IPS-20b (cell line): Measurements from ENCODE around the gene TMCC2.
A peak's percentile ranks its signal among the peaks of the same experiment; 100 is the strongest.
"Not testable (repeated sequence)": the region's sequence is repeated elsewhere in the genome, so short reads cannot be mapped to it uniquely, and the experiment has no call there.

Experiments
- H3K27ac ChIP-seq: one replicate; pipeline ENCODE4 v1.5.1; 2013; ENCODE audit warnings: low read length
- H3K27me3 ChIP-seq: 2 replicates; pipeline ENCODE4 v1.6.1; 2013; ENCODE audit warnings: mild to moderate bottlenecking, low read length, inconsistent platforms; ENCODE audit not compliant: insufficient read depth
- H3K36me3 ChIP-seq: 2 replicates; pipeline ENCODE4 v1.6.1; 2013; ENCODE audit warnings: low read depth, mild to moderate bottlenecking, inconsistent platforms, low read length, moderate library complexity; ENCODE audit not compliant: insufficient read depth
- H3K4me1 ChIP-seq: 2 replicates; pipeline ENCODE4 v1.6.1; 2013; ENCODE audit warnings: mild to moderate bottlenecking, control low read depth, inconsistent platforms, low read length, moderate library complexity; ENCODE audit not compliant: insufficient read depth
- H3K4me3 ChIP-seq: 2 replicates; pipeline ENCODE4 v1.5.1; 2013; ENCODE audit warnings: mild to moderate bottlenecking, low read length, inconsistent platforms
- H3K9ac ChIP-seq: 2 replicates; pipeline ENCODE4 v1.6.1; 2013; ENCODE audit warnings: low read depth, mild to moderate bottlenecking, inconsistent platforms, low read length, moderate library complexity
- H3K9me3 ChIP-seq: 2 replicates; pipeline ENCODE4 v1.6.1; 2013; ENCODE audit warnings: mild to moderate bottlenecking, low read depth, low read length, inconsistent platforms; ENCODE audit not compliant: insufficient read depth

The TMCC2 gene

DNA sequence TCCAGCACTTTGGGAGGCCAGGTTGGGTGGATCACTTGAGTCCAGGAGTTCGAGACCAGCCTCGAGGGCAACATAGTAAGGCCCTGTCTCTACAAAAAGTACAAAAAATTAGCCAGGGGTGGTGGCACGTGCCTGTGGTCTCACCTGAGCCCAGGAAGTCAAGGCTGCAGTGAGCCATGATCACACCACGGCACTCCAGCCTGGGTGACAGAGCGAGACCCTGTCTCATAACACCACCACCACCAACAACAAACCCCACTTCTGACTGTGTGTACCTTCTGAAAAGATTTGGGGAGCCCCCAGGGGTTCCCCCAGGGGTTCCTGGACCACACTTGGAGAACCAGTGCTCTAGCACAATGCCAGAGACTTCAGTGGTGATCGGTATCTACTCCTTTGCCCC is 63.9 kb downstream of the TMCC2 start:
- H3K9me3 ChIP-seq, result no peaks in the 10 kb centered on the region
- no peak overlapping the region for H3K27ac ChIP-seq
- H3K36me3 ChIP-seq, result no peaks in the 10 kb centered on the region
- H3K27me3 ChIP-seq, result no peaks in the 10 kb centered on the region
- peaks cover 32% of the 10 kb centered on the region for H3K4me1 ChIP-seq
- no peak overlapping the region for H3K4me3 ChIP-seq
- H3K9ac ChIP-seq, result no peak overlapping the region

DNA sequence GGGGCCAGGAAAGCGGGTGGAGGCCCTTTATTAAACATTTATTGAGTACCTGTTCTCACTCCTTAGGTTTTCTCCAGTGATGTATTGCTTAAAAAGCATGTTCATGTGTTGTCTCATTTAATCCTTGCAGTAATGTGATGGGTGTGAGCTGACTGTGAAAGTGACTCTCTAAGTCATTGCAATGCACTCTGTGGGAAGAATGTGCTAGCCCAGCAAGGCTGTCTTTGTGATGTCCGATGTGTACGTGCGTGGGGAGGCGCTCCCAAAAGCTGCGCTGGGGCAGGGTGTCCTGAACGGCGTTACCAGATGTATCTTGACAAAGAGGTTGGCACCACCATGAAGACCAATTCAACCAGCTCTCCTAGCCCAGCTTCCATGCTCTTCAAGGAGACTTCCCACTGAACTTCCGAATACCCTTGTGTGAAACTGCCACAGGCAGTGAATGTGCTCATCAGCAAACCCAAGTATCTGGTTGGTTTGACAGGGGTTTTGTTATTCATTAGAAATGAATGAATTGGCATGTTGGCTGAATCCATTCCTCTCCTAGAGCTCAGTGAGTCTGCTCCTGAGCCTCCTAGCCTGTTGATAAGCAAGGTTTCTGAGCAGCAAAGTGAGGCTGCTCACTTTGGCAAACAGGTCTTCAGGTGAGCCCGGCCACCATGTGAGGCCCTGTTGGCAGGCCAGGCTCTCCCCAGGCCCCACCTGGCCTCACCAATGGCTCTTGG is 65.8 kb downstream of the TMCC2 start:
- Histone ChIP-seq H3K27me3 (no peaks in the 10 kb centered on the region), H3K9ac (peak overlapping the region; percentile 85; the same call in 1 of the 2 replicates), H3K9me3 (no peaks in the 10 kb centered on the region), H3K27ac (peak overlapping the region; percentile 98), H3K36me3 (no peaks in the 10 kb centered on the region), H3K4me1 (peaks cover 36% of the 10 kb centered on the region), H3K4me3 (no peak overlapping the region; the same call in 1 of the 2 replicates)

DNA sequence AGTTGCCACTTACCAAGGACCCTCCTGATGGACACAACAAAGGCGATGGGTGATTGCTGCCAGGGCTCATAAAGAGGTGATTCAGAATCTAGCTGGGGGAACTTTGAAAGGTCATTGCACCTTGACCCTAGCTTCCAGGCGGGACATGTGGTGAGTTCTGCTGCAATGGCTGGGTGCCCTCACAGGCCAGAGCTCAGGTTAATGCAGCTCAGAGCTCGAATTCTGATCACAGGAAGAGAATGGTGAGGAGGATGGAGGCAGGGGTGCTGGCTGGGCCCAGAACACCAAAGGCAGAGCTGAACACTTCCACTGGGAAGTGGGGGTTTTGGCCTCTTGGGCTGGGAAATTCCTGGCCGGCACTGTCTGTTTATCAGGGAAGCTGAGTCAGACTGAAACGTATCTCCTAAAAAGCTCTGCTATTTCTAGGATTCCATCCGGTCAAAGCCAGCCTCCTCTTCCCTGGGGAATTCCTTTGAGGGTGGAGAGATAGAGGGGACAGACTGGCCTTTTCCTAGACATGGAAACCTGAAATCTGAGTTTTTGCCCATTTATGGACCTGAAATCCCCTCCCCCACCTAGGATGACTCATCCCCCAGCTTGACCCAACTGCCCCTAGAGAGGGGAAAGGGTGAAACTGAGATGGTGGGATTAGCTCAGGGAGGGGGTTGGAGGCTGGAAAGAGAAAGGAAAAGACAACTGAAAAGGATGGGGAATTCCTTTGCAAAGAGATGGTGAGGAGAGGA is 66.6 kb downstream of the TMCC2 start:
- Histone ChIP-seq H3K4me1 (peaks cover 40% of the 10 kb centered on the region), H3K27me3 (no peaks in the 10 kb centered on the region), H3K27ac (peak overlapping the region; percentile 98), H3K9me3 (no peaks in the 10 kb centered on the region), H3K4me3 (peak overlapping the region; percentile 31; the same call in 1 of the 2 replicates), H3K36me3 (no peaks in the 10 kb centered on the region), H3K9ac (peak overlapping the region; percentile 85)

DNA sequence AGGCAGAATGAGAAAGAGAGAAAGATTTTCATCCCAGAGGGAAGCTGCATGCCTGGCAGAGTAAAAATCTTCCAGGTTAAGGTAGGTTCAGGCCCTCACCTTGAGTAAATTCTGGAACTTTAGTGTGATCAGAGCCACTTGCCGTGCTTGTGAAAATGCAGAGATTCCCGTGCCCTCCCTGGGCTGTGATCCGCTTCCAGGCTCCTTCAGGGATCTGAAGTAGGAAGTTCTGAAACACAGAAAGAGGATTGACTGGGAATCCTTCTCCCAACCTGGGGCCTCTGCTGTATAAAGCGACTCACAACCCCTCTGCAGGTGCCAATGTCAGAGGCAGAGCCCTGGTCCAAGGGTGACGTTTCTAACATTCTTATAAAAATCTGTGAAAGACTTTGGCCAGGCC is 67.2 kb downstream of the TMCC2 start:
- peaks cover 41% of the 10 kb centered on the region for H3K4me1 ChIP-seq
- peak overlapping the region; percentile 98 for H3K27ac ChIP-seq
- H3K4me3 ChIP-seq, result peak overlapping the region; percentile 31; the same call in 1 of the 2 replicates
- H3K9me3 ChIP-seq, result no peaks in the 10 kb centered on the region
- H3K27me3 ChIP-seq, result no peaks in the 10 kb centered on the region
- H3K9ac ChIP-seq, result peak overlapping the region; percentile 85
- H3K36me3 ChIP-seq, result no peaks in the 10 kb centered on the region

DNA sequence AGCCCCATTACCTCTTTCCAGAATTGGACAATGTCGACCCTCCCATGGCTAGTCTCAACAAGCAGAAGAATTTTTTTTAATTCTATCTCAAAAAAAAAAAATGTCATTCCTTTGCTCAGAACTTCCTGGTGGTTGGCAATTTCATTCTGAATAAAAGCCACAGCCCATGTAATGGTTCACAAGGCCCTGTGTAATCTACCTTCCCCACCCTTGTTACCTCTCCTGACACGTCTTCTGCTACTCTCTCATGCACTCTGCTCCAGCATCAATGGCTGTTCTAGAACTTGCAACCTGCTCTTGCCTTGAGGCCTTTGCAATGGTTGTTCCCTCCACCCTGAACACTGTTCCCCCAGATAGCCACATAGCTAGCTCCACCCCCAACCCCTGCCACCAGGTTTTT is 68.4 kb downstream of the TMCC2 start:
- H3K27ac ChIP-seq, result peak overlapping the region; percentile 98
- H3K9ac ChIP-seq, result peak overlapping the region; percentile 85; the same call in 1 of the 2 replicates
- H3K36me3 ChIP-seq, result no peaks in the 10 kb centered on the region
- H3K27me3 ChIP-seq, result no peaks in the 10 kb centered on the region
- H3K9me3 ChIP-seq, result no peaks in the 10 kb centered on the region
- H3K4me1 ChIP-seq, result peaks cover 52% of the 10 kb centered on the region
- no peak overlapping the region for H3K4me3 ChIP-seq

DNA sequence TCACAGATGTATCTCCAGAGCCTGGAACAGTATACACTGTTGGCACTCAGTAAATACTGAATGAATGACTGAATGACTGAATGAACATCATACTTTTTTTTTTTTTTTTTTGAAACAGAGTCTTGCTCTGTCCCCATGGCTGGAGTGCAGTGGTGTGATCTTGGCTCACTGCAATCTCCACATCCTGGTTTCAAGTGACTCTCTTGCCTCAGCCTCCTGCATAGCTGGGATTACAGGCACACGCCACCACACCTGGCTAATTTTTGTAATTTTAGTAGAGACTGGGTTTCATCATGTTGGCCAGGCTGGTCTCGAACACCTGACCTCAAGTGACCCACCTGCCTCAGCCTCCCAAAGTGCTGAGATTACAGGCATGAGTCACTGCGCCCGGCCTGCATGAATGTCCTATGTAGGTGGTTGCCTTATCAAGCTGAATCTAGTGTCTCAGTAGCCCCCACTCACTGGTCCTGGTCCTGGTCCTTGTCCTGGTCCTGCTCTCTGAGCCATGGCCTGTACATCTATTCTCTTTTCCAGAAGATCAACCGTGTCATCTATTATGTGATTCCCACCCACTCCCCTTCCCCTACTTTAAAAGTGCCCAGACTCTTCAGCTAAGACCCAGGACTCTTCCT is 69.9 kb downstream of the TMCC2 start:
- not testable (repeated sequence) for H3K27me3 ChIP-seq, H3K4me3 ChIP-seq, H3K9me3 ChIP-seq, H3K36me3 ChIP-seq
- H3K27ac ChIP-seq, result peak overlapping the region; percentile 38
- peaks cover 60% of the 10 kb centered on the region for H3K4me1 ChIP-seq
- H3K9ac ChIP-seq, result peak overlapping the region; percentile 58; the same call in 1 of the 2 replicates

DNA sequence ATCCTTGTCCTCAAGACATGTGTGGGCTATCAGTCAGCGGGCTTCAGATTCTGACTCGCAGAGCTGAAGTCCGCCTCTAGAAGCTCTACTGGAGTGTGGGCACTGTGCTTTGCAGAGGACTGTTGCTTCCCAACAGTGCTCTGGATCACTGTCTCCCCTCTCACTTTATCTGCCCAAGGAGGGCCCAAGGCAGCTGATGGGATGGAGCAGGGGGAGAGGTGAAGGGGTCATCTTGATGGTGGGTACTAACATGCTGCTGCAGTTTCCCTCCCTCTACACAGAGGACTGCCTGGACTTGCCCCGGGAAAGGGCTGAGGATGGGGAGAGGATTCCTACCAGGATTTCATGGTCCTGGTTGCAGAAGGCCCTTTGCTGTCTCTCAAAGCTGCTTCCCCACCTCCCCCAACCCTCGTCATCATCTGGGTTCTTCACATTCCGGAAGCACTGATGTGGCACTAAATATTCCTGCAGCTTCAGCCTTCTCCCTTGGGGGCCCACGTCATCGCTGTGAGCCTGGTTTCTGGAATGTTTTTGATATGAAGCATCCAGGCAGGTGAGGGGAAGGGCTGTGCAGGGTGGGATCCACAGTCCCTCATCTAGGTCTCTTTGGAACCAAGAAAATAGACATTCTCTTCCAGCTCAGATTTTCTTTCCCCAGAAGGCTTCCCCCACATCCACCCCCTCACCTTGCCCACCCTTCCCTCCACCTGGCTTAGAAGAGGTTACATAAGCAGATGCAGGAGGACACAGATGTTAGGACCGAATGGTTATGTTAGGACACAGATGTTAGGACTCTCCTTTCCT is 70.6 kb downstream of the TMCC2 start:
- peaks cover 13% of the 10 kb centered on the region for H3K36me3 ChIP-seq
- no peaks in the 10 kb centered on the region for H3K9me3 ChIP-seq
- H3K27ac ChIP-seq, result peak overlapping the region; percentile 38
- H3K4me1 ChIP-seq, result peaks cover 59% of the 10 kb centered on the region
- no peaks in the 10 kb centered on the region for H3K27me3 ChIP-seq
- H3K4me3 ChIP-seq, result no peak overlapping the region
- H3K9ac ChIP-seq, result peak overlapping the region; percentile 58; the same call in 1 of the 2 replicates

DNA sequence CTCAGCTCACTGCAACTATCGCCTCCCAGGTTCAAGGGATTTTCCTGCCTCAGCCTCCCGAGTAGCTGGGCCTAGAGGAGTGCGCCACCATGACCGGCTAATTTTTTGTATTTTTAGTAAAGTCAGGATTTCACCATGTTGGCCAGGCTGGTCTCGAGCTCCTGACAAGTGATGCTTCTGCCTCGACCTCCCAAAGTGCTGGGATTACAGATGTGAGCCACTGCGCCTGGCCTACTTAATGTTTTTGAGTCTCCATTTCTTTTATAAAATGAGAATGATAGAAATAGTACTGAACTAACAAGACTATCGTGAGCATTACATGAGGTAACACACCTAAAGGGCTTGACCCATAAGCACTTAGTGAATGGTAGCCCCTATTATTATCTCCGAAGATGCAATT is 72.4 kb downstream of the TMCC2 start:
- Histone ChIP-seq H3K9ac (peak overlapping the region; percentile 85; the same call in 1 of the 2 replicates), H3K9me3 (no peaks in the 10 kb centered on the region), H3K27me3 (no peaks in the 10 kb centered on the region), H3K36me3 (peaks cover 31% of the 10 kb centered on the region), H3K4me1 (peaks cover 43% of the 10 kb centered on the region), H3K4me3 (no peak overlapping the region), H3K27ac (peak overlapping the region; percentile 86)

DNA sequence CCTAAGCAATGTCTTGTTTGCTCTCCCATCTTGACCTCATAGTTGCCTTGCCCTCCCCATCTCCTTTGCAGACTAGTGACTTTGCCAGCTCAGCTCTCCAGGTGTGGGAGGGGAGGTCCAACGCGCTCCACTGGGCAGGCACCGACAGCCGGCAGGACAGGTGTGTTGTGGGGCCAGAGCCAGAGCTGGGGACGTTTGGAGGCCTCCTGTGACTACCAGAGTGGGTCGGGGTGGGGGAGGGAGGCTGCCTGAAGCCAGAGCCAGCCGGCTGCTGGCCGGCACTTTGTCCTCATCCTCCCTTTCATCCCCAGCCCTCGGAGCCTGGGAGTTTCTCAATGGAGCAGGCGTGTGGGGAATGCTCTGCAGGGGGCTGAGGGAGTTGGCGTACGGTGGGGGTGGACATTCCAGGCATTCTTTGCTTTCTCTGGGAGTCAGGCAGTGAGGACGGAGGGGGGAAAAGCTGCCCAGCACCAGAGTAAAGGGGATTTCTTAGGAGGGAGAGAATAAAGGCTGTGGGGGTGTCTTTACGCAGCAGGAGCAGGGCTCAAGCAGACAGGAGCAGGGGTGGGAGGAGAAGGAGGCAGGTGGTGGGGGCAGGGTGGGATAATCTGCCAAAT is 73.6 kb downstream of the TMCC2 start:
- H3K27ac ChIP-seq, result peak overlapping the region; percentile 91
- H3K4me3 ChIP-seq, result peak overlapping the region; percentile 43
- peak overlapping the region; percentile 85 for H3K9ac ChIP-seq

DNA sequence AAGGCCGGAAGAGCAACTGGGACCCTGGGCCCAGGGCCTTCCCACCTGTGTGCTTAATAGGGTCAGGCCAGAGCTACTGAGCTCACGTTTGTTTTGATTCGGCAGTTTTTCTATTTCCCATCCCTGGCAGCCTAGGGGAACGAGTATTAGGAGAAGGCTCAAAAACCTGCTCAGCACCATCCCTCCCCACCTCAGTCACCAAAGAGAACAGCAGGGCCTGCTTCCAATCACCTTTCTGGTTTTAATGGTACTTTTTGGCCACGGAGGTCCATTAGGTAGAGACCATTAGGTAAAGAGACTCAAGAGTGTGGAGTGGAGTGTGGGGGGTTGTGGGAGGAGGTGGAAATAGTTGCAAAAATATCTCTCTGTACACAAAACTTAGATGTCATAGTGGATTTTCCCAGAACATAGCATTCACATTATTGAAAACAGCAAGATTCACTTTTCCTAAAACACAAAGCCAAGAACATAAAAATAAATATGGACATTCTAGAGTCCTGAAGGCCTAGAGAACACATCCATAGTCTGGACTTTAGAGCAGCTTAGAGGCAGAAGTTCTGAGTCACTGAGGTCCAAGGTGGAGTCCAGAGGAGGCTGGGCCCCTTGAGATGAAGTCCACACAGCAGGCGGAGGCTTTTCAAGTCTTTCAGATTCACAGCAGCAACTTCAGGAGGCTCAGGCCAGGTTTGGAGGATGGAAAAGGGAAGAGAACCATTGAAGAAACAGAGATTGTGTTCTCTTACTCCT is 74.3 kb downstream of the TMCC2 start:
- Histone ChIP-seq H3K9ac (peak overlapping the region; percentile 78), H3K4me1 (peaks cover 34% of the 10 kb centered on the region), H3K36me3 (peaks cover 49% of the 10 kb centered on the region), H3K27ac (peak overlapping the region; percentile 67), H3K9me3 (no peaks in the 10 kb centered on the region), H3K27me3 (no peaks in the 10 kb centered on the region), H3K4me3 (peak overlapping the region; percentile 41; the same call in 1 of the 2 replicates)

More for the DNA sequence above, 73.6 kb downstream of the TMCC2 start:
- peaks cover 42% of the 10 kb centered on the region for H3K36me3 ChIP-seq
- H3K9me3 ChIP-seq, result no peaks in the 10 kb centered on the region
- H3K27me3 ChIP-seq, result no peaks in the 10 kb centered on the region
- H3K4me1 ChIP-seq, result peaks cover 34% of the 10 kb centered on the region
